ENCODE measurements around the gene MKNK1. TPM values are rescaled to one million over a fixed set of nuclear protein-coding genes. Genes with fewer than 3 reads are reported as not detected.

The MKNK1 gene
- total RNA-seq, 2 donors from 2014 or later, result 35.5 to 37.5 TPM

GRCh38 chr1:46524843-46525242, 79.2 kb downstream of the MKNK1 start:
- no peak for DNase-seq

GRCh38 chr1:46523496-46524353, 80.3 kb downstream of the MKNK1 start:
- DNase-seq, result no peak
- H3K36me3 Mint-ChIP-seq (ENCODE audit: insufficient read depth in 2 of 2), result no peaks in the 10 kb centered on the region
- H3K27ac Mint-ChIP-seq, result no peak overlapping the region
- H3K4me1 Mint-ChIP-seq (ENCODE audit: low read depth), result peaks cover 25% of the 10 kb centered on the region
- peaks cover 38% of the 10 kb centered on the region for H3K27me3 Mint-ChIP-seq (ENCODE audit: low read depth)
- no peaks in the 10 kb centered on the region for H3K9me3 Mint-ChIP-seq
- ATAC-seq (replicated peaks in 1 of 2), result no peak
- H3K4me3 Mint-ChIP-seq, result no peak overlapping the region

More at GRCh38 chr1:46524843-46525242, 79.2 kb downstream of the MKNK1 start:
- no peak overlapping the region for H3K27ac Mint-ChIP-seq
- peaks cover 49% of the 10 kb centered on the region for H3K27me3 Mint-ChIP-seq (ENCODE audit: low read depth)
- H3K4me3 Mint-ChIP-seq, result no peak overlapping the region
- H3K4me1 Mint-ChIP-seq (ENCODE audit: low read depth), result peaks cover 36% of the 10 kb centered on the region
- H3K9me3 Mint-ChIP-seq, result no peaks in the 10 kb centered on the region
- no peak for ATAC-seq (replicated peaks in 1 of 2)
- H3K36me3 Mint-ChIP-seq (ENCODE audit: insufficient read depth in 2 of 2), result no peaks in the 10 kb centered on the region

- ATAC-seq (replicated peaks in 1 of 2), result no peak
- Mint-ChIP-seq H3K9me3 (no peaks in the 10 kb centered on the region), H3K27ac (no peak overlapping the region), H3K4me3 (peak overlapping the region; percentile 48 to 53), H3K27me3 (ENCODE audit: low read depth) (peaks cover 36% of the 10 kb centered on the region), H3K36me3 (ENCODE audit: insufficient read depth in 2 of 2) (no peaks in the 10 kb centered on the region), H3K4me1 (ENCODE audit: low read depth) (peaks cover 22% of the 10 kb centered on the region)
- no peak for DNase-seq
These were observed 81.1 kb downstream of the MKNK1 start for GRCh38 chr1:46522969-46523320.

GRCh38 chr1:46522184-46522968, 81.7 kb downstream of the MKNK1 start:
- Mint-ChIP-seq H3K36me3 (ENCODE audit: insufficient read depth in 2 of 2) (no peaks in the 10 kb centered on the region), H3K27ac (peak overlapping the region; percentile 30), H3K4me3 (peak overlapping the region; percentile 48 to 53), H3K4me1 (ENCODE audit: low read depth) (peaks cover 22% of the 10 kb centered on the region), H3K27me3 (ENCODE audit: low read depth) (peaks cover 36% of the 10 kb centered on the region), H3K9me3 (no peaks in the 10 kb centered on the region)
- peak; percentile 96 to 97 for ATAC-seq (replicated peaks in 1 of 2)
- peak; percentile 51 to 52 for DNase-seq

- DNase-seq (no peak), ATAC-seq (replicated peaks in 1 of 2) (no peak)
- H3K36me3 Mint-ChIP-seq (ENCODE audit: insufficient read depth in 2 of 2), result no peaks in the 10 kb centered on the region
- H3K27ac Mint-ChIP-seq, result no peak overlapping the region
- no peaks in the 10 kb centered on the region for H3K9me3 Mint-ChIP-seq
- peaks cover 22% of the 10 kb centered on the region for H3K4me1 Mint-ChIP-seq (ENCODE audit: low read depth)
- no peak overlapping the region for H3K4me3 Mint-ChIP-seq
- peaks cover 40% of the 10 kb centered on the region for H3K27me3 Mint-ChIP-seq (ENCODE audit: low read depth)
These were observed 82.7 kb downstream of the MKNK1 start for GRCh38 chr1:46521414-46521813.

- no peak overlapping the region for H3K27ac Mint-ChIP-seq
- no peaks in the 10 kb centered on the region for H3K36me3 Mint-ChIP-seq (ENCODE audit: insufficient read depth in 2 of 2)
- DNase-seq (no peak), ATAC-seq (replicated peaks in 1 of 2) (no peak)
- no peak overlapping the region for H3K4me3 Mint-ChIP-seq
- H3K4me1 Mint-ChIP-seq (ENCODE audit: low read depth), result peaks cover 22% of the 10 kb centered on the region
- no peaks in the 10 kb centered on the region for H3K9me3 Mint-ChIP-seq
- H3K27me3 Mint-ChIP-seq (ENCODE audit: low read depth), result peaks cover 38% of the 10 kb centered on the region
These were observed 83.8 kb downstream of the MKNK1 start for GRCh38 chr1:46520063-46520911.

- DNase-seq (no peak), ATAC-seq (replicated peaks in 1 of 2) (no peak)
- no peak overlapping the region for H3K27ac Mint-ChIP-seq
- peaks cover 18% of the 10 kb centered on the region for H3K4me1 Mint-ChIP-seq (ENCODE audit: low read depth)
- no peaks in the 10 kb centered on the region for H3K36me3 Mint-ChIP-seq (ENCODE audit: insufficient read depth in 2 of 2)
- no peak overlapping the region for H3K4me3 Mint-ChIP-seq
- no peaks in the 10 kb centered on the region for H3K9me3 Mint-ChIP-seq
- peaks cover 37% of the 10 kb centered on the region for H3K27me3 Mint-ChIP-seq (ENCODE audit: low read depth)
These were observed 84.9 kb downstream of the MKNK1 start for GRCh38 chr1:46519209-46519608.

- Mint-ChIP-seq H3K4me3 (no peak overlapping the region), H3K36me3 (ENCODE audit: insufficient read depth in 2 of 2) (no peaks in the 10 kb centered on the region), H3K9me3 (no peaks in the 10 kb centered on the region), H3K4me1 (ENCODE audit: low read depth) (peaks cover 18% of the 10 kb centered on the region), H3K27ac (no peak overlapping the region), H3K27me3 (ENCODE audit: low read depth) (peaks cover 43% of the 10 kb centered on the region)
- ATAC-seq (replicated peaks in 1 of 2), result no peak
- DNase-seq, result no peak
These were observed 86.1 kb downstream of the MKNK1 start for GRCh38 chr1:46517932-46518498.

- DNase-seq (no peak), ATAC-seq (replicated peaks in 1 of 2) (no peak)
- Mint-ChIP-seq H3K27me3 (ENCODE audit: low read depth) (peaks cover 48% of the 10 kb centered on the region), H3K4me3 (no peak overlapping the region), H3K4me1 (ENCODE audit: low read depth) (peaks cover 9% of the 10 kb centered on the region), H3K36me3 (ENCODE audit: insufficient read depth in 2 of 2) (no peaks in the 10 kb centered on the region), H3K27ac (no peak overlapping the region), H3K9me3 (no peaks in the 10 kb centered on the region)
These were observed 87.0 kb downstream of the MKNK1 start for GRCh38 chr1:46517010-46517600.

- no peaks in the 10 kb centered on the region for H3K36me3 Mint-ChIP-seq (ENCODE audit: insufficient read depth in 2 of 2)
- no peak overlapping the region for H3K4me3 Mint-ChIP-seq
- peaks cover 48% of the 10 kb centered on the region for H3K27me3 Mint-ChIP-seq (ENCODE audit: low read depth)
- H3K9me3 Mint-ChIP-seq, result no peaks in the 10 kb centered on the region
- DNase-seq (no peak), ATAC-seq (replicated peaks in 1 of 2) (no peak)
- H3K27ac Mint-ChIP-seq, result no peak overlapping the region
- H3K4me1 Mint-ChIP-seq (ENCODE audit: low read depth), result peaks cover 2% of the 10 kb centered on the region
These were observed 87.7 kb downstream of the MKNK1 start for GRCh38 chr1:46516200-46516950.

- Mint-ChIP-seq H3K27ac (no peak overlapping the region), H3K4me3 (no peak overlapping the region), H3K4me1 (ENCODE audit: low read depth) (no peaks in the 10 kb centered on the region), H3K9me3 (no peaks in the 10 kb centered on the region), H3K27me3 (ENCODE audit: low read depth) (peaks cover 48% of the 10 kb centered on the region), H3K36me3 (ENCODE audit: insufficient read depth in 2 of 2) (no peaks in the 10 kb centered on the region)
- ATAC-seq (replicated peaks in 1 of 2) (no peak), DNase-seq (no peak)
These were observed 88.5 kb downstream of the MKNK1 start for GRCh38 chr1:46515576-46515975.

- no peaks in the 10 kb centered on the region for H3K36me3 Mint-ChIP-seq (ENCODE audit: insufficient read depth in 2 of 2)
- ATAC-seq (replicated peaks in 1 of 2) (no peak), DNase-seq (no peak)
- no peak overlapping the region for H3K27ac Mint-ChIP-seq
- no peak overlapping the region for H3K4me3 Mint-ChIP-seq
- no peaks in the 10 kb centered on the region for H3K4me1 Mint-ChIP-seq (ENCODE audit: low read depth)
- H3K9me3 Mint-ChIP-seq, result no peaks in the 10 kb centered on the region
- peaks cover 48% of the 10 kb centered on the region for H3K27me3 Mint-ChIP-seq (ENCODE audit: low read depth)
These were observed 90.5 kb downstream of the MKNK1 start for GRCh38 chr1:46513536-46513935.

All from activated T-cell treated with anti-CD3 and anti-CD28 coated beads, Interleukin-2, amount 50 U/mL, for 72 hours (primary cell).